Measurements from ENCODE around the gene MKI67.

The MKI67 gene

GRCh38 chr10:128056303-128057050 is 69.7 kb downstream of the MKI67 start:
- DNase-seq = no peak

- DNase-seq = no peak
Observed at GRCh38 chr10:128055061-128055868, 71.0 kb downstream of the MKI67 start.

DNA sequence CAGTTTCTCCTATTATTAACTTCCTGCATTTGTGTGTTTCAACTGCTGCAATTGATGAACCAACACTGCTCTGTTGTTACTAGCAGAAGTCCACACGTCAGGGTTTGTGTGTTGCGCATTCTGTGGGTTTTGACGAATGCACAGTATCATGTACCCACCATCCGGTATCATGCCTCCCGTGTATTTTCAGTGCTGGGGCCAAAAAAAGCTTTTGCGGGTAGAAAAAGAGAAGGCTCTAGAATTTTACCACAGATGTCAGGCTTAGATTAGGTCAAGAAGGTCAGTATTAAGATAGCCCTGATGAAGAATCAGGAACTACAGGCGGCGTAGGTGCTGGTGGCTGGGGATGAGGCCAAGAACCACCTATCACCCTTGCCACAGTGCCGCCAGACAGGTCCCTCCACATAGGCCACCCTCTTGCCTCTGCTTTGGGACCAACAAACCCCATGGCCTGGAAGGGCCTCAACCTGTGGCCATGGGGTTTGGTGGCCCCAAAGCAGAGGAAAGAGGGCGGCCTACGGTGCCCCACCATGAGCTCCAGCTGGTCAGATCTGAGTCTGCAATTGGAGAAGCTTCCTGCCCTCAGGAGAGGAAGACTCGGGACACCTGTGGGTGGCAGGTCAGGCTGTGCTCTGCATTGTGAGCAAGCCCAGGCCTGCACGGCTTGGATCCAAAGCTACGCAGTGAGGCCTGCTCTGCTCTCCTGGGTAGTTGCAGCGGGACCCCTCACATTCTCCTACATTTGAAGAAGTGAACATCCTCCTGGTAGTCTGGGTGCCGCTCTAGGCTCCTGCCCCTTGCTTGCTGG is 71.9 kb downstream of the MKI67 start:
- peak in 2 of 51 donors; percentile 12 to 24 for DNase-seq

GRCh38 chr10:128053356-128053755 is 72.9 kb downstream of the MKI67 start:
- DNase-seq = no peak

DNA sequence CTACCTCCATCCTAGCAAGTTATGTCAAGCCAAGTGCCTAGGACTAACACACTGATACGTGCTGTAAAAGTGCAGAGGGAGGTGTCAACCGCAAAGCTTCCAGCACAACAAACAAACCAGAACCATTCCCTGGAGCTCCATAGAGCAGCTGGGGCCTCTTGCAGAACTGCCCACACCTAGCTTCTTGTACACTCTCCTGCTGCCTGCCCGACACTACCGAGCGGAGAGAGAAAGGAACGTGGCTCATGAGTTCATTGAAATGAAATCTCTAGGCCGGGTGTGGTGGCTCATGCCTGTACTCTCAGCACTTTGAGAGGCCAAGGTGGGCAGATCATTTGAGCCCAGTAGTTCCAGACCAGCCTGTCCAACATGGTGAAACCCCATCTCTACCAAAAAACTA is 73.5 kb downstream of the MKI67 start:
- no peak for DNase-seq

DNA sequence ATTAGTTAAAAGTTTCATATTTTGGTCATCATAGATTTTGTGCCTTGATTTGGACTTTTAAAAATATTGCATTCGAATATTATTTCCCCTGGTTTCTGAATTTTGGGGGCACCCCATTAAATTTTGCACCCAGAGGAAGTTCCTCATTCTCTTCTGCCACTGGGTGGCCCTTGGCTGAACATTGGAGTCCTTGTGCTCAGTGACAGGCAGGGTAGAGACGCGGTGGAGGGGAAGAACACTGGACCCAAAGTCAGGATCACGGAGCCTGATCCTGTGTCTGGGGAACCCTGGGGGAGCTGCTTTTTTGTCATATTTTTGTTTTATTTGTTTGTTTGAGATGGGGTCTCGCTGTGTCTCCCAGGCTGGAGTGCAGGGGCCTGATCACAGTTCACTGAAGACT is 74.7 kb downstream of the MKI67 start:
- no peak for DNase-seq

- DNase-seq = no peak
Observed at GRCh38 chr10:128050936-128051335, 75.3 kb downstream of the MKI67 start.

DNA sequence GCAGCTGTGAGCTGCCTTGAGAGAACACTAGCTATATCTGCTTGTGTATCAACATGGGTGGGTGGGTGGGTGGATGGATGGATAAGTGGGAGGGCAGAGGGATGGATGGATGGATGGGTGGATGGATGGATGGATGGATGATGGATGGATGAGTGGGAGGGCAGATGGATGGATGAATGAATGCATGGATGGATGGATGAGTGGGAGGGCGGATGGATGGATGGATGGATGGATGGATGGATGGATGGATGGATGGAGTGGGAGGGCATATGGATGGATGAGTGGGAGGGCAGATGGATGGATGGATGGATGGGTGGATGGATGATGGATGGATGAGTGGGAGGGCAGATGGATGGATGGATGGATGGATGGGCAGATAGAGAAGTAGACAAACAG is 76.1 kb downstream of the MKI67 start:
- DNase-seq = no peak

DNA sequence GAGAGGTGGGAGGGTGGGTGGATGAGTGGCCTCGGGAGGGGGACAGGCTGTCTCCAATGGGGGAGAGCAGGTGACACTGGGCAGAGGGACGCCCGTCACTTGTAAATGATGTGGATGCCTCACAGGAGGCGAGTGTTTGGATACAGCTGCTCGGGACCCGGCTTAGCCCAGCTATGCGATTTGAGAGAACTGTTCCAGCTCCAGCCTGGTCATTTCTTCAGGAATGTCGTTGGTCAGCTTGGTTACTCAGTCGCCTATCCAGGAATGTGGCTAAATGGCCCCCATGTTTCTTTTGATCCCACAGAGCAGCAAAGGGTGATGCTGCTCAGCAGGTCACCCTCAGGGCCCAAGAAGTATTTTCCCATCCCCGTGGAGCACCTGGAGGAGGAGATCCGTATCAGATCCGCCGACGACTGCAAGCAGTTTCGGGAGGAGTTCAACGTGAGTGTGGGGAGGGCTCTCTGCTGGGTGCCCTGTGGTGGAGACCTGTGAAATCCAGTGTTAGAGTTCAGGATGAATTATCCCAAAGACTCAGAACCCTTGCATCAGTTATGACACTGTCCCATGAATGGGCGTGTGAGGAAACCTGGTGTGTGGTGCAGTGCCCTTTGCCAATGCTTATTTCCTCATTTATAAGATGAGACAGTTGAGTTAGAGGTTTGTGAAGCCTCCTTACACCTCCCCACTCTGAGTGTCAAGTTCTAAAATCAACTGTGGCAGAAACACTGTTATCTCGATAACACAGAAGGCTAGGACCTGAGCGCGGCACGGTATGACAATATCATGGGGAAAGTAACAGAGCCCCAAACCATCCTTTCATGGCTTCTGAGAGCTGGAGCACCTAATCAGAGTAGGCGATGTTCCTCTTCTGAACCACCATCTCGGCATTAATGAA is 76.8 kb downstream of the MKI67 start:
- DNase-seq = no peak

- no peak for DNase-seq
Observed at GRCh38 chr10:128048819-128049210, 77.4 kb downstream of the MKI67 start.

- DNase-seq = peak in 1 of 51 donors; percentile 23
Observed at GRCh38 chr10:128047991-128048818, 78.0 kb downstream of the MKI67 start.

GRCh38 chr10:128047351-128047750 is 78.9 kb downstream of the MKI67 start:
- DNase-seq = peak in 16 of 51 donors; percentile 19 to 54 (median 32)

DNA sequence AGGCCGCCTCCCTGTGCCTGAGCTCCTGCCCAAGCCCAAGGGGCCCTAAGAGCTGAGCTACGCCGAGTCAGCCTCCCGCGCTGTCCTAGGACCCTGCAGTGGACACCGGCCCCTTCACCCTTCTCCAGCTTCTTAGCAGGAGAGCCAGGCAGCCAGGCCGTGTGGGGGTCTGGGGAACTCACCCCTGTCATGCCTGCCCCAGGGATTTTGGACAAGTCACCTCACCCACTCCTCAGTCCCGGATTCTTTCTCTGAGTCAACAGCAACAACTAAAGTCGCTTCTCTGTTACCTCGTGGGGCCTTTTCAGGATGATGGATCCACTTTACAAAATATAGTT is 79.3 kb downstream of the MKI67 start:
- DNase-seq = no peak

Data from hypothalamus (tissue), 51 donors.